AG09309 (cell line): ENCODE measurements around the gene TMIGD1.

Experiments
- DNase-seq: peaks from one replicate; pipeline ENCODE4 v3.0.0-alpha.2; 2010; ENCODE audit warnings: low read depth
- H3K4me3 ChIP-seq: 2 replicates; pipeline ENCODE4 v1.5.1; 2011; ENCODE audit warnings: mild to moderate bottlenecking, low read depth, low read length, moderate library complexity; ENCODE audit not compliant: control insufficient read depth
- TF ChIP-seq, protein P1 (sequence below): IDR thresholded peaks from 2 replicates; pipeline ENCODE4 v1.5.1; 2011; ENCODE audit warnings: mild to moderate bottlenecking, low read depth, low read length, inconsistent platforms; ENCODE audit not compliant: insufficient read depth, control insufficient read depth; ENCODE audit errors: missing control alignments

Gene TMIGD1

DNA sequence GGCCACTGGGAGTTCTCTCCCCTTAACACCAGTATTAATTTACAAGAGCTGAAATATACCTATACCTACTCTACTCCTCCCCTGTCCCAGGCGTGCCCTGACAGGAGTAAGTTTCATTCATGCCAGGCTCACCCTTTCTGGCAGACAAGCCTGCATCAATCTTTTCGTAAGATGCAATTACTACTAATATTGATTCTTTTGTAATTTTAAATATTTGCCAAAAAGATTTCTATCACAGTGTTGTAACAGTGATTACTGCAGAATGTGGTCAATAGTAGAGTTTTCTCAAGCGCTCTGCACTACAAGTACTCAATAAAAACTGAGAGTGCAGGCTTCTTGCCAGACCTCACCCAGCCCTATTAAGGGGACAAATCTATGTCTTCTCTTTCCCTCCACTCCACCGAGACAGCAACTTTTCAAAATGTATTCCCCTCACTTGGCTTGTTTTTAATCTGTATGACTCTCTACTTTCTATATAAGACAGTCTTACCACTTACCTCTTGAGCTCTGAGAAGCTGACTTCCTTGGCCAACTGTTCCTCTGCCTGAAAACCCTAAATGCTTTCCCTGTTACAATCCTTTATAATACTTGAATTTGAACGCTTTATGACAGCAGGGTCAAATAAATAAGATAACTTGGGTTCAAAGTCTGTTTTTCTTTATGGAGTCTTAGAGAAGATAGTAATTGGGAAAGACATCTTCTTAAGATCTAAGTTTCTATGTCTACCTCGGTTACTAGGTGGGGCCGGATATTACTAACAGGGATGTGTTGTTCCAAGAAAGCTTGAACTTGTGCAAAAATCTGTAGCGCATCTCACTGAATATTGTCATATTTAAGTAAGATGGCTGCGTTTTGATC is at the start of gene TMIGD1:
Gene TMIGD1, minus strand, starts transcription at position 555 of the 858 bp plus-strand sequence. CDS start 1,924 bp downstream, outside the sequence.
- H3K4me3 ChIP-seq: no peak within 1 kb of the TSS
- no peak for DNase-seq
- TF ChIP-seq, protein P1, sequence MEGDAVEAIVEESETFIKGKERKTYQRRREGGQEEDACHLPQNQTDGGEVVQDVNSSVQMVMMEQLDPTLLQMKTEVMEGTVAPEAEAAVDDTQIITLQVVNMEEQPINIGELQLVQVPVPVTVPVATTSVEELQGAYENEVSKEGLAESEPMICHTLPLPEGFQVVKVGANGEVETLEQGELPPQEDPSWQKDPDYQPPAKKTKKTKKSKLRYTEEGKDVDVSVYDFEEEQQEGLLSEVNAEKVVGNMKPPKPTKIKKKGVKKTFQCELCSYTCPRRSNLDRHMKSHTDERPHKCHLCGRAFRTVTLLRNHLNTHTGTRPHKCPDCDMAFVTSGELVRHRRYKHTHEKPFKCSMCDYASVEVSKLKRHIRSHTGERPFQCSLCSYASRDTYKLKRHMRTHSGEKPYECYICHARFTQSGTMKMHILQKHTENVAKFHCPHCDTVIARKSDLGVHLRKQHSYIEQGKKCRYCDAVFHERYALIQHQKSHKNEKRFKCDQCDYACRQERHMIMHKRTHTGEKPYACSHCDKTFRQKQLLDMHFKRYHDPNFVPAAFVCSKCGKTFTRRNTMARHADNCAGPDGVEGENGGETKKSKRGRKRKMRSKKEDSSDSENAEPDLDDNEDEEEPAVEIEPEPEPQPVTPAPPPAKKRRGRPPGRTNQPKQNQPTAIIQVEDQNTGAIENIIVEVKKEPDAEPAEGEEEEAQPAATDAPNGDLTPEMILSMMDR: no peak

DNA sequence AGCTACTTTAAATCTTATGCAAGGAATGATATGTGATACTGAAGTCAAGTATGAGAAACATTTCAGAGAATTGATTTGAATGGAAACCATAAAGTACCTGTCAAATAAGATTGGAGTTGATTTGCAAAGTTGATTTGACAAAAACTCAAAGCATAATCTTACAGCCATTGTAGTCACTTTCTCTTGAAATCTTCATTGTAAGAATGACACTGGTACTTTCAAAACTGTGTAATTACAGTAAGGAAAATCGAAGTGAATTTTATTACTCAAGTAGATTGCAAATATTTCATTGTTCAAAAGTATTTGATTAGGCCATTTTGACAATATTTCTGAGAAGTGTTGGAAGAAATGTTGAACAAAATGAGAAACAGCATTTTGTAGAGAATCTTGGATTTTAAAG is 48.5 kb upstream of the TMIGD1 start:
- H3K4me3 ChIP-seq: no peak overlapping the region
- no peak for DNase-seq
- TF ChIP-seq, protein P1: no peak

- TF ChIP-seq, protein P1: no peak
- no peak overlapping the region for H3K4me3 ChIP-seq
- DNase-seq: no peak
These were observed 47.4 kb upstream of the TMIGD1 start for GRCh38 chr17:30381340-30381659.

DNA sequence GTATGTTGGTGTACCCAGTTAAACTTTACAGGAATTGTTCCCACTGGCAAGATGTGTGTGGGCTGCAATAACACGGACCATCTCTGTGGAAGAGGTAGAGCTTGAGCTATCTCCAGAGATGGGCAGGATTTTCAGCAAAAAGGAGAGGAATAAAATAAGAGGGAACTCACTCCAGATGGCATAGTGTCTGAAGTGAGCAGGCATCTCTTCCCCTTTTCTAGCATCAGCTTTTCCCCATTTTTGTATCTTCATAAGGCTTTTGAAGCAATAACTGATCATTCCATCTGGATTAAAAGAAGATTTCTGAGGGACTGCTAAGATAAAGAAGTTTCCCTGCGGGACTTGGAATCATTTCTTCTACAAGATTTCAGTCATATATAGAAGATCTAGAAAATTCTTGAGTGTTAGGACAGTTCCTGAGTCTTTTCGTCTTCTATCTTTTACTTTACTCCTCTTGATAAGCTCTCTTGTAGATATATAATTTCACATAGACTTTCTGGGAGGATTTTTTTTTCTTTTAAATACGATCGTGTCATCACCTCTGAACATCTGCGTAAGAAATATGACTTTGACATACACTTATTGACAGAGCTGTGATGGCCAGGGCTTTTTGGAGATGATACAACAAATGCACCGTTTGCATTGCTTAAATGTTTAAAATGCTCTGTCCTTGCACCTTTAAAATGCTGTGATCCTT is 46.9 kb upstream of the TMIGD1 start:
- H3K4me3 ChIP-seq: no peak overlapping the region; the same call in 1 of the 2 replicates
- DNase-seq: no peak

DNA sequence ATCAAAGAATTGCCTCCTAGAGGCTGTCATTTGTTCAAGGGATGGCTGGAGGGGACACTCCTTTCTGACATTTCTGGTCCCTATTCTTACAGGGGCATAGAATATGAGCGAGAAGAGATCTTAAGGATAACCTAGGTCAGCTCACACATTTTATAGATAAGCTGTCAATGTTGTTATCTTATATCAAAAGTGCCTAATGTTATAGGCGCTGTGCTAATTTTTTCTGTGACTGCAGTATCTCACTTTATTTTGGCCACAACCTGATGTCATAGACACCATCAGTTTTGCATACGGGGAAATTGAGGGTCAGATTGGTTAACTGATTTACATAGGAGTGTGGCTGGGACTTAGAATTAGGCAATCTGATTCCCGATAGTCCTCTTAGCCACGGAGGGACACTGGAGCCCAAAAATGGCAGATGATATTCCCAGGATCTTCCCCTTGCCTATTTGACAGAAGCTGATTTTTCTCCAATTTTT is 46.1 kb upstream of the TMIGD1 start:
- H3K4me3 ChIP-seq: peak overlapping the region; percentile 79
- no peak for DNase-seq
- TF ChIP-seq, protein P1: no peak

More for the DNA sequence above, 46.9 kb upstream of the TMIGD1 start:
- TF ChIP-seq, protein P1: no peak

- H3K4me3 ChIP-seq: peak overlapping the region; percentile 79
- no peak for DNase-seq
- TF ChIP-seq, protein P1: no peak
These were observed 45.5 kb upstream of the TMIGD1 start for GRCh38 chr17:30379303-30379902.
